ENCODE data around the gene PLK4. TPM values are rescaled to one million over a fixed set of nuclear protein-coding genes. Genes with fewer than 3 reads are reported as not detected.
A peak's percentile ranks its signal among the peaks of the same experiment; 100 is the strongest.

The PLK4 gene
- 36.4 and 40.2 TPM in 2 replicates for total RNA-seq (2021)
- long read RNA-seq, transcript PLK4-201 (16 exons, 3,841 nt), result major isoform, 63 of 137 reads
- long read RNA-seq, partial matches to known transcripts, result 23 of 137 reads
- long read RNA-seq, other reads (novel, unspliced or antisense), result 51 of 137 reads

DNA sequence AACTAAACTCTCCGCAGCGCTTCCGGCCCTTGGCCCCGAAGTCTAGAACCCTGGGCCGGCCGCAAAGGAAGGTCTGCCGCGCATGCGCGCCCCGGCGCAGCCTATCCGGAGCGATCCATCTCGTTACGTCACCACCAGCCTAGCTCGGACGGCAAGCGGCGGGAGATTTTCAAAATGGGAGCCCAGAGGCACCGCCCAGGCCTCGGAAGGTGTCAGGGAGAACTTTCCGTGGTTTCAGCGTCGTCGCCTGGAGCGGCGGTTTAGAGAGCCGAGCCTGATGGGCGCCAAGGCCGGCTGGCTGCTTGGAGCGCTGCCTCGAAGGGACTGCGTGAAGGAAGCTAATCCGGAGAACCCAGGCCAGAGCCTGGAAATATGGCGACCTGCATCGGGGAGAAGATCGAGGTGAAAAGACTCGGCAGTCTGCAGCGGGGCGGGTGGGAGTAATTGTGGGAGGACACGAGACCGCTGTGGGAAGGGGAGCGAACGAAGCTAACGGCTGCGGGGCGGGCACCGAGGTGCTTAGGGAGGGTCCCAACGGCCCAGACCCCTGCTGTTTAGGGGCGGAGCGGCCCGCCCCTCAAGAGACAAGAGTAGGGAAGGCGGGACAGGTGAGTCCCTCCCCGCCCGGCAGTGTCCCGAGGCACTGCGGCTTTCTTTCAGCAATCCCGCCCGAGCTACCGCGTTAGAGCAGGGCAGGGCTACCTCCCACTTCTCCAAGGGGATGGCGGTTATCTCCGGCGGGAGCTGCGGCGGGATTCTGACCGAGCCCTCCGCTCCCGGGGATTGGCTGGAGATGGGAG is at the start of gene PLK4:
PLK4 (plus strand) TSS at position 131 of the 800 bp plus-strand sequence; CDS start at position 373, 242 bp downstream.
- Mint-ChIP-seq H3K36me3 (ENCODE audit: insufficient read depth in 1 of 3, low read depth in 3 of 3) (peaks cover 13 to 39% (median 32%) of the 10 kb centered on the region in 3 experiments), H3K27ac (peak within 1 kb of the TSS; percentile 100), H3K9me3 (peaks cover 0 to 3% of the 10 kb centered on the region in 2 experiments; a peak in 2 of 5 replicates), H3K4me1 (peaks cover 9 to 18% of the 10 kb centered on the region in 2 experiments), H3K4me3 (peak within 1 kb of the TSS; percentile 91 to 95), H3K27me3 (ENCODE audit: low read depth) (no peaks in the 10 kb centered on the region; the same call in 1 of the 2 replicates)
- no peak within 1 kb of the TSS for H4K91ac ChIP-seq (ENCODE audit: insufficient read length, low read depth, low read length)
- H3K4me2 ChIP-seq (ENCODE audit: insufficient read depth, insufficient read length, low read length), result peak within 1 kb of the TSS; percentile 57
- peak within 1 kb of the TSS; percentile 75 for H3K27ac ChIP-seq (ENCODE audit: insufficient read length, low read depth, low read length)
- H3K27me3 ChIP-seq (ENCODE audit: insufficient read depth, low read length), result no peaks in the 10 kb centered on the region
- peak within 1 kb of the TSS; percentile 60 for H3T11ph ChIP-seq (ENCODE audit: low read length)
- no peaks in the 10 kb centered on the region for H3K79me2 ChIP-seq (ENCODE audit: insufficient read depth, low read length)
- H3K23me2 ChIP-seq (ENCODE audit: insufficient read length, low read depth, low read length, poor library complexity, severe bottlenecking), result no peaks in the 10 kb centered on the region
- no peaks in the 10 kb centered on the region for H4K20me1 ChIP-seq (ENCODE audit: control insufficient read depth, insufficient read depth, insufficient read length)
- H3K14ac ChIP-seq (ENCODE audit: insufficient read depth, low read length), result peak within 1 kb of the TSS; percentile 99
- H3K9me3 ChIP-seq (ENCODE audit: control insufficient read depth, low read depth, low read length), result no peaks in the 10 kb centered on the region
- no peaks in the 10 kb centered on the region for H3K4me1 ChIP-seq (ENCODE audit: insufficient read depth, low read length)
- no peak within 1 kb of the TSS for H2BK20ac ChIP-seq (ENCODE audit: low read depth, low read length, poor library complexity, severe bottlenecking)
- H2BK12ac ChIP-seq (ENCODE audit: insufficient read length, low read depth, low read length), result no peak within 1 kb of the TSS
- DNase-seq, result peak; percentile 97
- H3K18ac ChIP-seq (ENCODE audit: insufficient read length, low read depth, low read length), result peak within 1 kb of the TSS; percentile 98
- H4K8ac ChIP-seq (replicated peaks; ENCODE audit: insufficient read length, low read depth, low read length), result no peak within 1 kb of the TSS
- no peak within 1 kb of the TSS for H3K56ac ChIP-seq (ENCODE audit: insufficient read length, low read depth, low read length)
- no peak within 1 kb of the TSS for H2AFZ ChIP-seq (ENCODE audit: low read length)
- H2BK15ac ChIP-seq (ENCODE audit: low read depth, low read length), result peak within 1 kb of the TSS; percentile 55; the same call in 1 of the 2 replicates
- peak within 1 kb of the TSS; percentile 97 for H3K9ac ChIP-seq (ENCODE audit: extremely low read depth, insufficient read length, low read length)
- H3K23ac ChIP-seq (ENCODE audit: insufficient read length, low read depth, low read length), result no peak within 1 kb of the TSS
- H2AK5ac ChIP-seq (ENCODE audit: insufficient read length, low read length), result no peak within 1 kb of the TSS
- no peaks in the 10 kb centered on the region for H3K79me1 ChIP-seq (ENCODE audit: insufficient read depth, low read depth, low read length, poor library complexity, severe bottlenecking)
- TF ChIP-seq, protein P1, sequence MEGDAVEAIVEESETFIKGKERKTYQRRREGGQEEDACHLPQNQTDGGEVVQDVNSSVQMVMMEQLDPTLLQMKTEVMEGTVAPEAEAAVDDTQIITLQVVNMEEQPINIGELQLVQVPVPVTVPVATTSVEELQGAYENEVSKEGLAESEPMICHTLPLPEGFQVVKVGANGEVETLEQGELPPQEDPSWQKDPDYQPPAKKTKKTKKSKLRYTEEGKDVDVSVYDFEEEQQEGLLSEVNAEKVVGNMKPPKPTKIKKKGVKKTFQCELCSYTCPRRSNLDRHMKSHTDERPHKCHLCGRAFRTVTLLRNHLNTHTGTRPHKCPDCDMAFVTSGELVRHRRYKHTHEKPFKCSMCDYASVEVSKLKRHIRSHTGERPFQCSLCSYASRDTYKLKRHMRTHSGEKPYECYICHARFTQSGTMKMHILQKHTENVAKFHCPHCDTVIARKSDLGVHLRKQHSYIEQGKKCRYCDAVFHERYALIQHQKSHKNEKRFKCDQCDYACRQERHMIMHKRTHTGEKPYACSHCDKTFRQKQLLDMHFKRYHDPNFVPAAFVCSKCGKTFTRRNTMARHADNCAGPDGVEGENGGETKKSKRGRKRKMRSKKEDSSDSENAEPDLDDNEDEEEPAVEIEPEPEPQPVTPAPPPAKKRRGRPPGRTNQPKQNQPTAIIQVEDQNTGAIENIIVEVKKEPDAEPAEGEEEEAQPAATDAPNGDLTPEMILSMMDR (conservative IDR thresholded peaks at IDR 0.05), result no peak
- peak within 1 kb of the TSS; percentile 51; the same call in 1 of the 2 replicates for H3K4ac ChIP-seq (ENCODE audit: low read depth, low read length)
- peak within 1 kb of the TSS; percentile 93 for H4K5ac ChIP-seq (ENCODE audit: insufficient read length, low read depth, low read length)
- WGBS (ENCODE audit: extremely low coverage, insufficient read length, low lambda C conversion rate), result no CpG with 5 or more reads among the region's 70 CpGs
- H2BK5ac ChIP-seq (ENCODE audit: insufficient read length, low read length), result peak within 1 kb of the TSS; percentile 68
- peak within 1 kb of the TSS; percentile 89 for H2BK120ac ChIP-seq (ENCODE audit: low read depth, low read length, poor library complexity, severe bottlenecking)

Data from H9 (cell line).